PFSK-1 (cell line): ENCODE data around the gene DNAJB1.

ENCODE experiments used
- TAF1 ChIP-seq: IDR thresholded peaks from 2 replicates; pipeline ENCODE4 v1.6.1; 2012; ENCODE audit warnings: low read length, control low read depth, borderline replicate concordance; ENCODE audit not compliant: insufficient read depth
- TF ChIP-seq, protein P1 (sequence below), 2 experiments: IDR thresholded peaks; 2 replicates each; pipeline versions ENCODE4 v1.6.1 to v1.8.0; 2011 to 2012; ENCODE audit warnings: low read depth in 2 of 2, low read length in 2 of 2, control low read depth in 1 of 2, inconsistent platforms in 1 of 2, mild to moderate bottlenecking in 1 of 2, moderate library complexity in 1 of 2; ENCODE audit not compliant: insufficient read depth in 1 of 2

DNA sequence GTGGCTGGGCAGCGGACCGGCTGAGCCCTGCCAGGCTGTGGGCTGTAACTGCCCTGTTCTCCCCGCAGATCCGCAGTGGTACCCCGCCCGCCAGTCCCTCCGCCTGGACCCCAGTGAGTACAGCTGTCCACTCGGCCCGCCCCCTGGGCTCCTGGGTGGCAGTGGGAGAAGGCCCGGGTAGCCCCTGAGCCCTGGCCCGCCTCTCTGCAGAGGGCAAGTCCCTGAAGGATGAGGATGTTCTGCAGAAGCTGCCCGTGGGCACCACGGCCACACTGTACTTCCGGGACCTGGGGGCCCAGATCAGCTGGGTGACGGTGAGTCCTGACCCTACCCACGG, 45.4 kb upstream of the DNAJB1 start:
- no peak for TF ChIP-seq TAF1
- TF ChIP-seq, protein P1, sequence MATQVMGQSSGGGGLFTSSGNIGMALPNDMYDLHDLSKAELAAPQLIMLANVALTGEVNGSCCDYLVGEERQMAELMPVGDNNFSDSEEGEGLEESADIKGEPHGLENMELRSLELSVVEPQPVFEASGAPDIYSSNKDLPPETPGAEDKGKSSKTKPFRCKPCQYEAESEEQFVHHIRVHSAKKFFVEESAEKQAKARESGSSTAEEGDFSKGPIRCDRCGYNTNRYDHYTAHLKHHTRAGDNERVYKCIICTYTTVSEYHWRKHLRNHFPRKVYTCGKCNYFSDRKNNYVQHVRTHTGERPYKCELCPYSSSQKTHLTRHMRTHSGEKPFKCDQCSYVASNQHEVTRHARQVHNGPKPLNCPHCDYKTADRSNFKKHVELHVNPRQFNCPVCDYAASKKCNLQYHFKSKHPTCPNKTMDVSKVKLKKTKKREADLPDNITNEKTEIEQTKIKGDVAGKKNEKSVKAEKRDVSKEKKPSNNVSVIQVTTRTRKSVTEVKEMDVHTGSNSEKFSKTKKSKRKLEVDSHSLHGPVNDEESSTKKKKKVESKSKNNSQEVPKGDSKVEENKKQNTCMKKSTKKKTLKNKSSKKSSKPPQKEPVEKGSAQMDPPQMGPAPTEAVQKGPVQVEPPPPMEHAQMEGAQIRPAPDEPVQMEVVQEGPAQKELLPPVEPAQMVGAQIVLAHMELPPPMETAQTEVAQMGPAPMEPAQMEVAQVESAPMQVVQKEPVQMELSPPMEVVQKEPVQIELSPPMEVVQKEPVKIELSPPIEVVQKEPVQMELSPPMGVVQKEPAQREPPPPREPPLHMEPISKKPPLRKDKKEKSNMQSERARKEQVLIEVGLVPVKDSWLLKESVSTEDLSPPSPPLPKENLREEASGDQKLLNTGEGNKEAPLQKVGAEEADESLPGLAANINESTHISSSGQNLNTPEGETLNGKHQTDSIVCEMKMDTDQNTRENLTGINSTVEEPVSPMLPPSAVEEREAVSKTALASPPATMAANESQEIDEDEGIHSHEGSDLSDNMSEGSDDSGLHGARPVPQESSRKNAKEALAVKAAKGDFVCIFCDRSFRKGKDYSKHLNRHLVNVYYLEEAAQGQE (IDR thresholded peaks at IDR 0.05; ENCODE audit: insufficient read depth in 1 of 2, low read depth in 2 of 2, low read length in 2 of 2), result no peak
